NB4 (cell line): ENCODE data around the gene PPFIA1.

Experiments
- DNase-seq: peaks from one replicate; pipeline ENCODE4 v3.0.0; 2010; ENCODE audit warnings: low read depth
- H3K4me3 ChIP-seq: one replicate; pipeline ENCODE4 v1.5.1; 2011; ENCODE audit warnings: mild to moderate bottlenecking, low read depth, low read length, moderate library complexity
- MYC ChIP-seq: IDR thresholded peaks from 2 replicates; pipeline ENCODE4 v1.6.1; 2011; ENCODE audit warnings: low read depth, low read length
- POLR2A ChIP-seq: IDR thresholded peaks from 2 replicates; pipeline ENCODE4 v1.6.1; 2011; ENCODE audit warnings: mild to moderate bottlenecking; ENCODE audit not compliant: insufficient read length; ENCODE audit errors: extremely low read depth
- TF ChIP-seq, protein P1 (sequence below): IDR thresholded peaks from 2 replicates; pipeline ENCODE4 v1.6.1; 2011; ENCODE audit warnings: low read depth, low read length
- TF ChIP-seq, protein P2 (sequence below): IDR thresholded peaks from one replicate; pipeline ENCODE4 v1.5.1; 2012; ENCODE audit warnings: low read depth, low read length

Gene PPFIA1

DNA sequence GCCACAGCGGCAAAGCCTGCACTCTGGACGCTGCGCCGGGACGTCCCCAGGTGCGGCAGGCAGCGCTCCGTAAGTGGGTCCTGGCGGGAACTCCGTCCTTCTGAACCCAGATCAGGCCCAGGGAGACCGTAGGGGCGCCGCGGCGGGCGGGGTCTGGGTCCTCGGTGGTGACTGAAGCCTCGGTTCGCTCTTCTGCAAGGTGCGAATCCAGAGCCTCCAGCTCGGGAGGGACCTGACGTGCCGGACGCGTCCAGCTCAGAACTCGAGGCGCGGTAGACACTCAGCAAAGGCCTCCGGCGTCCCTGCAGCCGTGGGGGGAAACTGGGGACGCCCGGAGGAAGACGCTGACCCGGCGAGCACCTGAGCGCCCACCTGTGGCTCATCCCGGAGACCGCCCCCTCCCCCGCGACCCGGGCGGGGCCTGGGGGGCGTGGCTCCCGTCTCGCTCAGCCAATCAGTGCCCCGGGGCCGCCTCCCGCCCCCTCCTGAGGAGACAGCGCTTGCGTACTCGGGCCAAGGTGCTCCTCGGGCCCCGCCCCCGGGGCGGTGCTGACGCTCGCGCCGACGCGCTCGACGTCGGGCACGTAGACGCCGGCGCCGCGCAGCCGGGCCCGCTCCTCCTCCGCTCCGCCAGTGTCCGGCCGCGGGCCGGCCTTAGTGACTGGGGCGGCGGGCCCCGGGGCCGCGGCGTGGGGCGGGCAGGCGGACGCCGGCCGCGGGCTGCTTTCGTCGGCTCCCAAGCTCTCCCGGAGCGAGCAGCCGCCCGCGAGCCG is at the start of gene PPFIA1:
PPFIA1 (plus strand) TSS at position 587 of the 773 bp plus-strand sequence. CDS start 1,483 bp downstream, outside the sequence.
- H3K4me3 ChIP-seq: peak within 1 kb of the TSS; percentile 75
- TF ChIP-seq, protein P1, sequence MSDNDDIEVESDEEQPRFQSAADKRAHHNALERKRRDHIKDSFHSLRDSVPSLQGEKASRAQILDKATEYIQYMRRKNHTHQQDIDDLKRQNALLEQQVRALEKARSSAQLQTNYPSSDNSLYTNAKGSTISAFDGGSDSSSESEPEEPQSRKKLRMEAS: no peak
- TF ChIP-seq POLR2A (peak; percentile 93), MYC (no peak)
- TF ChIP-seq, protein P2, sequence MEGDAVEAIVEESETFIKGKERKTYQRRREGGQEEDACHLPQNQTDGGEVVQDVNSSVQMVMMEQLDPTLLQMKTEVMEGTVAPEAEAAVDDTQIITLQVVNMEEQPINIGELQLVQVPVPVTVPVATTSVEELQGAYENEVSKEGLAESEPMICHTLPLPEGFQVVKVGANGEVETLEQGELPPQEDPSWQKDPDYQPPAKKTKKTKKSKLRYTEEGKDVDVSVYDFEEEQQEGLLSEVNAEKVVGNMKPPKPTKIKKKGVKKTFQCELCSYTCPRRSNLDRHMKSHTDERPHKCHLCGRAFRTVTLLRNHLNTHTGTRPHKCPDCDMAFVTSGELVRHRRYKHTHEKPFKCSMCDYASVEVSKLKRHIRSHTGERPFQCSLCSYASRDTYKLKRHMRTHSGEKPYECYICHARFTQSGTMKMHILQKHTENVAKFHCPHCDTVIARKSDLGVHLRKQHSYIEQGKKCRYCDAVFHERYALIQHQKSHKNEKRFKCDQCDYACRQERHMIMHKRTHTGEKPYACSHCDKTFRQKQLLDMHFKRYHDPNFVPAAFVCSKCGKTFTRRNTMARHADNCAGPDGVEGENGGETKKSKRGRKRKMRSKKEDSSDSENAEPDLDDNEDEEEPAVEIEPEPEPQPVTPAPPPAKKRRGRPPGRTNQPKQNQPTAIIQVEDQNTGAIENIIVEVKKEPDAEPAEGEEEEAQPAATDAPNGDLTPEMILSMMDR: no peak
- peak; percentile 95 for DNase-seq

- no peak for DNase-seq
- no peak overlapping the region for H3K4me3 ChIP-seq
- TF ChIP-seq, protein P2: no peak
- TF ChIP-seq POLR2A (no peak), MYC (no peak)
- TF ChIP-seq, protein P1: no peak
Observed at GRCh38 chr11:70220920-70221319, 49.6 kb upstream of the PPFIA1 start.

GRCh38 chr11:70225681-70226177 is 44.8 kb upstream of the PPFIA1 start:
- H3K4me3 ChIP-seq: no peak overlapping the region
- TF ChIP-seq POLR2A: no peak
- TF ChIP-seq, protein P1: no peak
- TF ChIP-seq, protein P2: no peak
- no peak for TF ChIP-seq MYC
- no peak for DNase-seq

- DNase-seq: no peak
- no peak overlapping the region for H3K4me3 ChIP-seq
- TF ChIP-seq POLR2A (no peak), MYC (no peak)
- TF ChIP-seq, protein P1: no peak
- TF ChIP-seq, protein P2: no peak
Observed at GRCh38 chr11:70226183-70226582, 44.3 kb upstream of the PPFIA1 start.

- no peak overlapping the region for H3K4me3 ChIP-seq
Observed at GRCh38 chr11:70226967-70227366, 43.5 kb upstream of the PPFIA1 start.

More at GRCh38 chr11:70226967-70227366, 43.5 kb upstream of the PPFIA1 start:
- TF ChIP-seq, protein P2: peak; percentile 43
- TF ChIP-seq, protein P1: peak; percentile 64
- TF ChIP-seq MYC: no peak
- TF ChIP-seq POLR2A: no peak
- DNase-seq: peak; percentile 30
